PFSK-1 (cell line): ENCODE data around the gene DNAH12.

Experiments used
- POLR2AphosphoS5 ChIP-seq: IDR thresholded peaks from 2 replicates; pipeline ENCODE4 v1.6.1; 2012; ENCODE audit warnings: low read depth, mild to moderate bottlenecking, control low read depth, low read length, moderate library complexity
- SIN3A ChIP-seq: IDR thresholded peaks from 2 replicates; pipeline ENCODE4 v1.6.1; 2012; ENCODE audit warnings: mild to moderate bottlenecking, low read length, moderate library complexity, borderline replicate concordance; ENCODE audit not compliant: insufficient read depth
- TAF1 ChIP-seq: IDR thresholded peaks from 2 replicates; pipeline ENCODE4 v1.6.1; 2012; ENCODE audit warnings: low read length, control low read depth, borderline replicate concordance; ENCODE audit not compliant: insufficient read depth

DNA sequence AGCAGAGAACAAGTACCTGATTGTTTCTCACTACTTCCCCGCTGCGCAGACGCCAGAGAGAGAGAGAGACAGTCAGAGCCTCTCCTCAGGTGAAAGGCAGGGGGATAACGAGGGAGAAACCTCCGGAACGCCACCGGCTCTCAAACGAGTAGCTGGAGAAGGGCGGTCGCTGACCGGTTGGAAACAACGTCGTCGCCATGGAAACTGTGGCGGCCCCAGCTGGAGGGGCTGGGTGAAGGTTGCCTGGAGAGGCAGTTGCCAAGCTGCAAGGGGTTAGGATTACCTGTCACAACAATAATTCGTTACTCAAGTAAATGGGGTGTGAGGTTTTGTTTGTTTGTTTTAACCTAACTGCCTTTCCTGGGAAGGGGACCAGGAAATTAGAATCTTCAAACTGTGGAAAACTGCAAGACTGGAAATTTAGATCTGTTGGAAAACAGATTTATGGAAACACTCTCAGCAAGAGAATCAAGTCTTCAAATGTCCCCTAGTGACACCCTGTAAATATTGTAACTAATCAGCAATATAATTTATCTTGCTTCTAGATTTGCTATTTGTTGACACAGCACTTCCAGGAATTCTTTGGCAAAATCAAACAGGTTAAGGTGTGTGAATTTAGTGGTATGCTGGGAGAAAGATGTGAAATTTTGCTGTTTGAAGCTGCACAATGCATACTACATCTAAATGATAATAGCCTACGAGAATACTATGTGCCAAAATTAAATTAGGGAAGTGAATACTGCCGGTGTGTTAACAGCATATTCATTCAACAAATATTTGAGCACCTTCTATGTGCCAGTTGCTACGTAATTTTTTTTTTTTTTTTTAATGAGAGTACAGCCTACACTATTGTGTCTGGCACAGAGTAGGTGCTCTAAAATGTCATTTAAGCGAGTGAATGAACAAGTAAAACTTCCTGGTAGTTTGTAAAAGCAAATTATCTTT lies at the start of gene DNAH12:
- TF ChIP-seq SIN3A (no peak), POLR2AphosphoS5 (no peak), TAF1 (no peak)
